Dendritic cell treated with granulocyte-macrophage colony-stimulating factor and Interleukin-4, amounts not matched to agents 40 ng/mL and 50 ng/mL, for 4 days (primary cell): Measurements from ENCODE around the gene MARF1.

Experiments
- H3K27ac Mint-ChIP-seq: one replicate; pipeline ENCODE4 v1.8.0; 2022; ENCODE audit warnings: mild to moderate bottlenecking, mixed read lengths
- H3K27me3 Mint-ChIP-seq: one replicate; pipeline ENCODE4 v1.8.0; 2022; ENCODE audit warnings: mild to moderate bottlenecking, mixed read lengths
- H3K36me3 Mint-ChIP-seq: one replicate; pipeline ENCODE4 v1.8.0; 2022; ENCODE audit warnings: low read depth, mixed read lengths
- H3K4me1 Mint-ChIP-seq: one replicate; pipeline ENCODE4 v1.8.0; 2022; ENCODE audit warnings: low read depth, mixed read lengths
- H3K4me3 Mint-ChIP-seq: one replicate; pipeline ENCODE4 v1.8.0; 2022; ENCODE audit warnings: mild to moderate bottlenecking, moderate library complexity, mixed read lengths
- H3K9me3 Mint-ChIP-seq: one replicate; pipeline ENCODE4 v1.8.0; 2022; ENCODE audit warnings: mixed read lengths
- intact Hi-C: fragments of 100-400 bp; cut with micrococcal nuclease; formaldehyde crosslinking; loops from one replicate; pipeline ENCODE4 v1.15.0; 2022

The MARF1 gene

GRCh38 chr16:15545544-15545943, 97.4 kb downstream of the MARF1 start:
- Mint-ChIP-seq H3K4me1 (peaks cover 18% of the 10 kb centered on the region), H3K27me3 (peaks cover 6% of the 10 kb centered on the region), H3K9me3 (peaks cover 11% of the 10 kb centered on the region), H3K4me3 (no peak overlapping the region), H3K36me3 (no peaks in the 10 kb centered on the region), H3K27ac (no peak overlapping the region)
- intact Hi-C loops, result no loop called here

- H3K4me3 Mint-ChIP-seq, result no peak overlapping the region
- H3K36me3 Mint-ChIP-seq, result no peaks in the 10 kb centered on the region
- peaks cover 6% of the 10 kb centered on the region for H3K27me3 Mint-ChIP-seq
- H3K4me1 Mint-ChIP-seq, result peaks cover 17% of the 10 kb centered on the region
- intact Hi-C loops, result no loop called here
- no peak overlapping the region for H3K27ac Mint-ChIP-seq
- peaks cover 11% of the 10 kb centered on the region for H3K9me3 Mint-ChIP-seq
Measured at GRCh38 chr16:15544405-15544804, 98.5 kb downstream of the MARF1 start.
